RWPE2 (cell line): ENCODE data around the gene LRMDA.

ENCODE experiments used
- ATAC-seq: fragments of 200-7000 bp; cut with Tn5 transposase; 3 replicates; pipeline ENCODE4 v1.9.1; 2021; ENCODE audit warnings: low read depth
- DNase-seq: peaks from one replicate; pipeline ENCODE4 v3.0.0-alpha.2; 2020; ENCODE audit warnings: low spot score
- H3K27ac ChIP-seq: fragments of 450-650 bp; 2 replicates; pipeline ENCODE4 v1.5.1; 2017; ENCODE audit warnings: mild to moderate bottlenecking; ENCODE audit not compliant: poor library complexity, severe bottlenecking
- H3K27me3 ChIP-seq: fragments of 250-450 bp; sonication (Bioruptor Pico); 2 replicates; pipeline ENCODE4 v1.5.1; 2021; ENCODE audit warnings: mild to moderate bottlenecking, moderate library complexity; ENCODE audit not compliant: insufficient read depth, poor library complexity, severe bottlenecking
- H3K36me3 ChIP-seq: fragments of 250-450 bp; sonication (Bioruptor Pico); 2 replicates; pipeline ENCODE4 v1.5.1; 2020; ENCODE audit warnings: low read depth, mild to moderate bottlenecking, moderate library complexity
- H3K4me1 ChIP-seq: fragments of 250-450 bp; sonication (Bioruptor Pico); 2 replicates; pipeline ENCODE4 v1.5.1; 2021; ENCODE audit warnings: mild to moderate bottlenecking, moderate library complexity; ENCODE audit not compliant: insufficient read depth, poor library complexity, severe bottlenecking
- H3K4me3 ChIP-seq: fragments of 250-450 bp; sonication (Bioruptor Pico); 2 replicates; pipeline ENCODE4 v1.5.1; 2021; ENCODE audit warnings: mild to moderate bottlenecking, moderate library complexity; ENCODE audit not compliant: severe bottlenecking
- H3K9me3 ChIP-seq: fragments of 250-450 bp; sonication (Bioruptor Pico); 2 replicates; pipeline ENCODE4 v1.5.1; 2021; ENCODE audit warnings: mild to moderate bottlenecking, moderate library complexity; ENCODE audit not compliant: severe bottlenecking
- CTCF ChIP-seq: fragments of 450-650 bp; IDR thresholded peaks from one replicate; pipeline ENCODE4 v1.5.1; 2017; ENCODE audit warnings: mild to moderate bottlenecking, moderate library complexity; ENCODE audit not compliant: poor library complexity, severe bottlenecking

The LRMDA gene

GRCh38 chr10:75959912-75960311 is 528.5 kb downstream of the LRMDA start:
- H3K36me3 ChIP-seq, result no peaks in the 10 kb centered on the region
- no peaks in the 10 kb centered on the region for H3K9me3 ChIP-seq
- ATAC-seq, result no peak
- TF ChIP-seq CTCF, result no peak
- no peaks in the 10 kb centered on the region for H3K4me1 ChIP-seq
- no peak overlapping the region for H3K27ac ChIP-seq
- H3K27me3 ChIP-seq, result peaks cover 4% of the 10 kb centered on the region
- DNase-seq, result no peak
- no peak overlapping the region for H3K4me3 ChIP-seq

- H3K36me3 ChIP-seq, result no peaks in the 10 kb centered on the region
- H3K4me1 ChIP-seq, result no peaks in the 10 kb centered on the region
- H3K27ac ChIP-seq, result no peak overlapping the region
- H3K9me3 ChIP-seq, result no peaks in the 10 kb centered on the region
- H3K4me3 ChIP-seq, result no peak overlapping the region
- DNase-seq, result no peak
- H3K27me3 ChIP-seq, result peaks cover 4% of the 10 kb centered on the region
- no peak for TF ChIP-seq CTCF
- ATAC-seq, result no peak
Measured at GRCh38 chr10:75962395-75963061, 531.1 kb downstream of the LRMDA start.

- Histone ChIP-seq H3K36me3 (no peaks in the 10 kb centered on the region), H3K4me1 (no peaks in the 10 kb centered on the region), H3K27me3 (no peaks in the 10 kb centered on the region), H3K27ac (no peak overlapping the region), H3K4me3 (no peak overlapping the region), H3K9me3 (no peaks in the 10 kb centered on the region)
- no peak for DNase-seq
- TF ChIP-seq CTCF, result no peak
- ATAC-seq, result no peak
Measured at GRCh38 chr10:75967491-75967890, 536.1 kb downstream of the LRMDA start.

- ATAC-seq (no peak), DNase-seq (no peak)
- H3K27me3 ChIP-seq, result no peaks in the 10 kb centered on the region
- no peaks in the 10 kb centered on the region for H3K36me3 ChIP-seq
- H3K27ac ChIP-seq, result no peak overlapping the region
- H3K9me3 ChIP-seq, result no peaks in the 10 kb centered on the region
- no peak overlapping the region for H3K4me3 ChIP-seq
- no peaks in the 10 kb centered on the region for H3K4me1 ChIP-seq
- TF ChIP-seq CTCF, result no peak
Measured at GRCh38 chr10:75969031-75969430, 537.6 kb downstream of the LRMDA start.

GRCh38 chr10:75971402-75972211 is 540.2 kb downstream of the LRMDA start:
- Histone ChIP-seq H3K36me3 (no peaks in the 10 kb centered on the region), H3K27me3 (no peaks in the 10 kb centered on the region), H3K4me3 (no peak overlapping the region), H3K9me3 (no peaks in the 10 kb centered on the region), H3K4me1 (no peaks in the 10 kb centered on the region), H3K27ac (no peak overlapping the region)
- no peak for ATAC-seq
- no peak for DNase-seq
- no peak for TF ChIP-seq CTCF
